ENCODE data around the gene SMAP1. TPM values are rescaled to one million over a fixed set of nuclear protein-coding genes. Genes with fewer than 3 reads are reported as not detected.
A peak's percentile ranks its signal among the peaks of the same experiment; 100 is the strongest.

The SMAP1 gene
- total RNA-seq, 1 experiment from 2014 or later = 17.7 TPM

- no peak overlapping the region for H3K9ac ChIP-seq (ENCODE audit: low read length)
- H3K4me1 ChIP-seq (ENCODE audit: low read length) = no peaks in the 10 kb centered on the region
- no peaks in the 10 kb centered on the region for H4K20me1 ChIP-seq (ENCODE audit: insufficient read depth, low read depth, low read length)
- H3K27me3 ChIP-seq (ENCODE audit: low read length) = no peaks in the 10 kb centered on the region; the same call in 1 of the 2 replicates
- DNase-seq = no peak
- H3K79me2 ChIP-seq (ENCODE audit: low read length) = no peaks in the 10 kb centered on the region
- H2AFZ ChIP-seq (ENCODE audit: low read length) = no peak overlapping the region
- no peaks in the 10 kb centered on the region for H3K9me2 ChIP-seq (replicated peaks; ENCODE audit: insufficient read depth, low read length)
- no peak overlapping the region for H3K4me3 ChIP-seq (ENCODE audit: low read length)
- no peak overlapping the region for H3K4me2 ChIP-seq (ENCODE audit: low read depth, low read length, poor library complexity, severe bottlenecking)
- H3K36me3 ChIP-seq (ENCODE audit: insufficient read depth, low read length) = no peaks in the 10 kb centered on the region
- peaks cover 3% of the 10 kb centered on the region; the same call in 1 of the 2 replicates for H3K9me3 ChIP-seq (ENCODE audit: low read length)
- H3K27ac ChIP-seq (ENCODE audit: low read length) = no peak overlapping the region
Observed at GRCh38 chr6:70874181-70874913, 206.7 kb downstream of the SMAP1 start.

- Histone ChIP-seq H3K79me2 (ENCODE audit: low read length) (no peaks in the 10 kb centered on the region), H3K27ac (ENCODE audit: low read length) (no peak overlapping the region), H3K27me3 (ENCODE audit: low read length) (no peaks in the 10 kb centered on the region; the same call in 1 of the 2 replicates), H2AFZ (ENCODE audit: low read length) (no peak overlapping the region), H3K4me3 (ENCODE audit: low read length) (no peak overlapping the region), H3K9me2 (replicated peaks; ENCODE audit: insufficient read depth, low read length) (no peaks in the 10 kb centered on the region), H3K4me1 (ENCODE audit: low read length) (no peaks in the 10 kb centered on the region), H4K20me1 (ENCODE audit: insufficient read depth, low read depth, low read length) (no peaks in the 10 kb centered on the region), H3K9me3 (ENCODE audit: low read length) (no peaks in the 10 kb centered on the region), H3K9ac (ENCODE audit: low read length) (no peak overlapping the region), H3K4me2 (ENCODE audit: low read depth, low read length, poor library complexity, severe bottlenecking) (no peak overlapping the region), H3K36me3 (ENCODE audit: insufficient read depth, low read length) (no peaks in the 10 kb centered on the region)
- no peak for DNase-seq
Observed at GRCh38 chr6:70879496-70879895, 211.8 kb downstream of the SMAP1 start.

GRCh38 chr6:70884074-70884983 is 216.6 kb downstream of the SMAP1 start:
- H3K9me2 ChIP-seq (replicated peaks; ENCODE audit: insufficient read depth, low read length) = no peaks in the 10 kb centered on the region
- no peaks in the 10 kb centered on the region for H3K36me3 ChIP-seq (ENCODE audit: insufficient read depth, low read length)
- no peaks in the 10 kb centered on the region for H3K9me3 ChIP-seq (ENCODE audit: low read length)
- peak; percentile 83 for DNase-seq
- H3K79me2 ChIP-seq (ENCODE audit: low read length) = no peaks in the 10 kb centered on the region
- no peak overlapping the region for H3K9ac ChIP-seq (ENCODE audit: low read length)
- no peak overlapping the region for H3K4me3 ChIP-seq (ENCODE audit: low read length)
- H3K4me2 ChIP-seq (ENCODE audit: low read depth, low read length, poor library complexity, severe bottlenecking) = no peak overlapping the region
- no peak overlapping the region for H2AFZ ChIP-seq (ENCODE audit: low read length)
- no peaks in the 10 kb centered on the region for H3K27me3 ChIP-seq (ENCODE audit: low read length)
- no peak overlapping the region for H3K27ac ChIP-seq (ENCODE audit: low read length)
- H4K20me1 ChIP-seq (ENCODE audit: insufficient read depth, low read depth, low read length) = no peaks in the 10 kb centered on the region
- H3K4me1 ChIP-seq (ENCODE audit: low read length) = no peaks in the 10 kb centered on the region

GRCh38 chr6:70886071-70886470 is 218.4 kb downstream of the SMAP1 start:
- H3K36me3 ChIP-seq (ENCODE audit: insufficient read depth, low read length) = no peaks in the 10 kb centered on the region
- no peaks in the 10 kb centered on the region for H3K9me2 ChIP-seq (replicated peaks; ENCODE audit: insufficient read depth, low read length)
- H2AFZ ChIP-seq (ENCODE audit: low read length) = no peak overlapping the region
- DNase-seq = no peak
- no peak overlapping the region for H3K27ac ChIP-seq (ENCODE audit: low read length)
- H4K20me1 ChIP-seq (ENCODE audit: insufficient read depth, low read depth, low read length) = no peaks in the 10 kb centered on the region
- no peaks in the 10 kb centered on the region for H3K9me3 ChIP-seq (ENCODE audit: low read length)
- no peak overlapping the region for H3K4me2 ChIP-seq (ENCODE audit: low read depth, low read length, poor library complexity, severe bottlenecking)
- H3K79me2 ChIP-seq (ENCODE audit: low read length) = no peaks in the 10 kb centered on the region
- H3K27me3 ChIP-seq (ENCODE audit: low read length) = no peaks in the 10 kb centered on the region
- no peaks in the 10 kb centered on the region for H3K4me1 ChIP-seq (ENCODE audit: low read length)
- H3K4me3 ChIP-seq (ENCODE audit: low read length) = no peak overlapping the region
- no peak overlapping the region for H3K9ac ChIP-seq (ENCODE audit: low read length)

- Histone ChIP-seq H2AFZ (ENCODE audit: low read length) (no peak overlapping the region), H3K79me2 (ENCODE audit: low read length) (no peaks in the 10 kb centered on the region), H3K4me2 (ENCODE audit: low read depth, low read length, poor library complexity, severe bottlenecking) (no peak overlapping the region), H4K20me1 (ENCODE audit: insufficient read depth, low read depth, low read length) (no peaks in the 10 kb centered on the region), H3K9me2 (replicated peaks; ENCODE audit: insufficient read depth, low read length) (no peaks in the 10 kb centered on the region), H3K27me3 (ENCODE audit: low read length) (no peaks in the 10 kb centered on the region), H3K9ac (ENCODE audit: low read length) (no peak overlapping the region), H3K4me3 (ENCODE audit: low read length) (no peak overlapping the region), H3K27ac (ENCODE audit: low read length) (no peak overlapping the region), H3K4me1 (ENCODE audit: low read length) (no peaks in the 10 kb centered on the region), H3K36me3 (ENCODE audit: insufficient read depth, low read length) (no peaks in the 10 kb centered on the region), H3K9me3 (ENCODE audit: low read length) (no peaks in the 10 kb centered on the region)
- DNase-seq = no peak
Observed at GRCh38 chr6:70886661-70887060, 219.0 kb downstream of the SMAP1 start.

GRCh38 chr6:70889270-70889669 is 221.6 kb downstream of the SMAP1 start:
- Histone ChIP-seq H3K4me1 (ENCODE audit: low read length) (no peaks in the 10 kb centered on the region), H3K9me2 (replicated peaks; ENCODE audit: insufficient read depth, low read length) (no peaks in the 10 kb centered on the region), H3K9ac (ENCODE audit: low read length) (no peak overlapping the region), H4K20me1 (ENCODE audit: insufficient read depth, low read depth, low read length) (no peaks in the 10 kb centered on the region), H3K36me3 (ENCODE audit: insufficient read depth, low read length) (no peaks in the 10 kb centered on the region), H2AFZ (ENCODE audit: low read length) (no peak overlapping the region), H3K27me3 (ENCODE audit: low read length) (no peaks in the 10 kb centered on the region), H3K27ac (ENCODE audit: low read length) (no peak overlapping the region), H3K4me3 (ENCODE audit: low read length) (no peak overlapping the region), H3K79me2 (ENCODE audit: low read length) (no peaks in the 10 kb centered on the region), H3K9me3 (ENCODE audit: low read length) (no peaks in the 10 kb centered on the region), H3K4me2 (ENCODE audit: low read depth, low read length, poor library complexity, severe bottlenecking) (no peak overlapping the region)
- no peak for DNase-seq

GRCh38 chr6:70894001-70894400 is 226.3 kb downstream of the SMAP1 start:
- Histone ChIP-seq H3K4me3 (ENCODE audit: low read length) (no peak overlapping the region), H3K9me2 (replicated peaks; ENCODE audit: insufficient read depth, low read length) (no peaks in the 10 kb centered on the region), H3K36me3 (ENCODE audit: insufficient read depth, low read length) (no peaks in the 10 kb centered on the region), H3K79me2 (ENCODE audit: low read length) (no peaks in the 10 kb centered on the region), H3K4me2 (ENCODE audit: low read depth, low read length, poor library complexity, severe bottlenecking) (no peak overlapping the region), H3K27me3 (ENCODE audit: low read length) (no peaks in the 10 kb centered on the region), H3K27ac (ENCODE audit: low read length) (no peak overlapping the region), H3K9me3 (ENCODE audit: low read length) (no peaks in the 10 kb centered on the region), H3K4me1 (ENCODE audit: low read length) (no peaks in the 10 kb centered on the region), H3K9ac (ENCODE audit: low read length) (no peak overlapping the region), H2AFZ (ENCODE audit: low read length) (no peak overlapping the region), H4K20me1 (ENCODE audit: insufficient read depth, low read depth, low read length) (no peaks in the 10 kb centered on the region)
- DNase-seq = no peak

- no peak for DNase-seq
- no peak overlapping the region for H3K27ac ChIP-seq (ENCODE audit: low read length)
- no peaks in the 10 kb centered on the region for H3K79me2 ChIP-seq (ENCODE audit: low read length)
- no peaks in the 10 kb centered on the region for H3K27me3 ChIP-seq (ENCODE audit: low read length)
- H3K9ac ChIP-seq (ENCODE audit: low read length) = no peak overlapping the region
- no peaks in the 10 kb centered on the region for H3K9me3 ChIP-seq (ENCODE audit: low read length)
- no peaks in the 10 kb centered on the region for H3K9me2 ChIP-seq (replicated peaks; ENCODE audit: insufficient read depth, low read length)
- no peak overlapping the region for H2AFZ ChIP-seq (ENCODE audit: low read length)
- no peaks in the 10 kb centered on the region for H4K20me1 ChIP-seq (ENCODE audit: insufficient read depth, low read depth, low read length)
- no peaks in the 10 kb centered on the region for H3K4me1 ChIP-seq (ENCODE audit: low read length)
- no peaks in the 10 kb centered on the region for H3K36me3 ChIP-seq (ENCODE audit: insufficient read depth, low read length)
- H3K4me3 ChIP-seq (ENCODE audit: low read length) = no peak overlapping the region
- H3K4me2 ChIP-seq (ENCODE audit: low read depth, low read length, poor library complexity, severe bottlenecking) = no peak overlapping the region
Observed at GRCh38 chr6:70900047-70900446, 232.4 kb downstream of the SMAP1 start.

Data from Karpas-422 (cell line).